GM12878 (cell line): ENCODE measurements around the gene CLEC2L. TPM values are rescaled to one million over a fixed set of nuclear protein-coding genes. Genes with fewer than 3 reads are reported as not detected.

Experiments
- CBX5 ChIP-seq: sonication (generic); IDR thresholded peaks from 2 replicates; pipeline ENCODE4 v1.6.1; 2016; ENCODE audit warnings: low read depth, moderate library complexity, mild to moderate bottlenecking, inconsistent platforms
- CREB1 ChIP-seq: IDR thresholded peaks from 2 replicates; pipeline ENCODE4 v1.6.1; 2012; ENCODE audit warnings: low read depth, mild to moderate bottlenecking, inconsistent platforms
- CUX1 ChIP-seq: IDR thresholded peaks from 2 replicates; pipeline ENCODE4 v1.6.1; 2012; ENCODE audit warnings: improper control_type of control experiment, low read depth, low read length; ENCODE audit not compliant: insufficient replicate concordance
- JUNB ChIP-seq: IDR thresholded peaks from 2 replicates; pipeline ENCODE4 v1.6.1; 2016; ENCODE audit warnings: antibody characterized with exemption, mild to moderate bottlenecking
- MAX ChIP-seq: IDR thresholded peaks from 2 replicates; pipeline ENCODE4 v1.6.1; 2012; ENCODE audit warnings: low read depth, low read length, improper control_type of control experiment
- NR2C1 ChIP-seq: fragments of 450-650 bp; IDR thresholded peaks from 2 replicates; pipeline ENCODE4 v1.6.1; 2017; ENCODE audit warnings: antibody characterized with exemption, mild to moderate bottlenecking, moderate library complexity
- PAX5 ChIP-seq: IDR thresholded peaks from 2 replicates; pipeline ENCODE4 v1.6.1; 2011; ENCODE audit warnings: low read depth, low read length, borderline replicate concordance
- PRDM15 ChIP-seq: fragments of 450-650 bp; formaldehyde crosslinking; IDR thresholded peaks from 2 replicates; pipeline ENCODE4 v1.4.0; 2020; ENCODE audit warnings: mild to moderate bottlenecking, moderate library complexity
- RAD21 ChIP-seq: IDR thresholded peaks from 2 replicates; pipeline ENCODE4 v1.6.1; 2011; ENCODE audit warnings: mild to moderate bottlenecking, low read depth, low read length, moderate library complexity; ENCODE audit not compliant: insufficient read depth
- RB1 ChIP-seq: fragments of 450-650 bp; formaldehyde crosslinking; IDR thresholded peaks from 2 replicates; pipeline ENCODE4 v1.6.1; 2017; ENCODE audit warnings: mild to moderate bottlenecking, borderline replicate concordance
- RELB ChIP-seq: fragments of 450-650 bp; IDR thresholded peaks from 2 replicates; pipeline ENCODE4 v1.6.1; 2017; ENCODE audit warnings: low read depth, mild to moderate bottlenecking, moderate library complexity
- TAF1 ChIP-seq: IDR thresholded peaks from 2 replicates; pipeline ENCODE4 v1.6.1; 2011; ENCODE audit warnings: mild to moderate bottlenecking, low read depth, low read length, borderline replicate concordance
- ZBTB11 ChIP-seq: fragments of 450-650 bp; formaldehyde crosslinking; IDR thresholded peaks from 2 replicates; pipeline ENCODE4 v1.5.0; 2022; ENCODE audit warnings: mild to moderate bottlenecking, missing genetic modification characterization
- ZNF622 ChIP-seq: fragments of 450-650 bp; IDR thresholded peaks from 2 replicates; pipeline ENCODE4 v1.6.1; 2017; ENCODE audit warnings: mild to moderate bottlenecking, inconsistent platforms
- polyA plus RNA-seq, 11 experiments: library from polyadenylated mRNA; depleted of rRNA in 4 of 11; unstranded in 6 of 11; stranded (reverse) in 5 of 11; fragments of >200 nt; fragmentation: Nextera tagmentation in 4 of 11; fragmentation: Illumina TruSeq in 1 of 11; extraction: Ambion mirVana in 4 of 11; extraction: Trizol in 1 of 11; gene quantifications; 1 replicate in 1 of 11; 2 replicates in 10 of 11; pipeline versions ENCODE4 v1.2.1 to v1.2.3, GENCODE V29; 2011 to 2016; ENCODE audit warnings: inconsistent platforms in 2 of 11, missing spikeins in 2 of 11, low read depth in 1 of 11
- total RNA-seq, 4 experiments: library from RNA; depleted of rRNA in 3 of 4; stranded (reverse); fragments of >200 nt in 3 of 4; fragmentation: Illumina TruSeq in 1 of 4; extraction: Trizol in 1 of 4; gene quantifications; 2 replicates each; pipeline versions ENCODE4 v1.2.1 to v1.2.3, GENCODE V29; 2013 to 2021

The CLEC2L gene
- total and polyA plus RNA-seq, 10 of the 15 experiments (the other 5 are each of a cell fraction or from before 2014, with no cell fraction given) = not detected

- TF ChIP-seq JUNB = peak; percentile 95
- 0 out of 2 replicates have a peak, but pooled peaks have one; percentile 45 for TF ChIP-seq TAF1
- no peak for TF ChIP-seq CUX1
- TF ChIP-seq ZNF622 = no peak
- TF ChIP-seq RELB = peak; percentile 80
- TF ChIP-seq CBX5 = 0 out of 2 replicates have a peak, but pooled peaks have one; percentile 58
- TF ChIP-seq MAX = no peak
- TF ChIP-seq ZBTB11 (CRISPR knock-in tag) = no peak
- TF ChIP-seq RB1 = no peak
- peak; percentile 39; the same call in 1 of the 2 replicates for TF ChIP-seq PAX5
- TF ChIP-seq CREB1 = peak; percentile 53
- peak; percentile 2; the same call in 1 of the 2 replicates for TF ChIP-seq RAD21
- TF ChIP-seq NR2C1 = no peak
- no peak for TF ChIP-seq PRDM15 (CRISPR knock-in tag)
Observed at GRCh38 chr7:139494835-139495579, 28.5 kb upstream of the CLEC2L start (continued).
